Lower leg skin (tissue), 4 donors: Measurements from ENCODE around the gene CCDC33. TPM values are rescaled to one million over a fixed set of nuclear protein-coding genes. Genes with fewer than 3 reads are reported as not detected.

Source experiments
- DNase-seq, 2 donors: peaks; one replicate each; pipeline ENCODE4 v3.0.0-alpha.2; 2019; ENCODE audit warnings: low spot score in 2 of 2
- H3K4me3 ChIP-seq: fragments of 200-600 bp; sonication (generic); 2 replicates; pipeline ENCODE4 v1.5.1; 2017; ENCODE audit warnings: mild to moderate bottlenecking, low read depth; ENCODE audit not compliant: poor library complexity, severe bottlenecking
- POLR2A ChIP-seq, 2 donors: fragments of 450-650 bp; IDR thresholded peaks; one replicate each; pipeline ENCODE4 v1.6.1; 2016 to 2017; ENCODE audit warnings: antibody characterized with exemption in 2 of 2, mild to moderate bottlenecking in 1 of 2, moderate library complexity in 1 of 2
- WGBS, 2 donors: methylation state at CpG; one replicate each; pipeline ENCODE4 v1.1.5; 2018; 5-methylcytosine and 5-hydroxymethylcytosine counted together
- intact Hi-C: fragments of 100-400 bp; cut with DNase I; formaldehyde crosslinking; loops from one replicate; pipeline ENCODE4 v1.15.0; 2023; ENCODE audit warnings: low total_unique reads
- total RNA-seq, 4 donors: library from RNA; depleted of rRNA; stranded (reverse); fragments of >200 nt; gene quantifications; one replicate each; pipeline ENCODE4 v1.1.0, GENCODE V29; 2016
- TF ChIP-seq, protein P1 (sequence below), 3 donors: fragments of 450-650 bp; IDR thresholded peaks; one replicate each; pipeline ENCODE4 v1.5.1; 2016; ENCODE audit warnings: antibody characterized with exemption in 3 of 3, mild to moderate bottlenecking in 3 of 3, moderate library complexity in 2 of 3

The CCDC33 gene
- total RNA-seq, 4 donors from 2014 or later, result not detected

GRCh38 chr15:74369084-74369745 lies 133.1 kb downstream of the CCDC33 start:
- WGBS, 2 donors, result 70 to 75% methylated on average over 10 of the region's 10 CpGs
- no peak overlapping the region for H3K4me3 ChIP-seq
- intact Hi-C loops, result no loop called here
- TF ChIP-seq POLR2A (IDR thresholded peaks at IDR 0.05), result no peak
- TF ChIP-seq, protein P1, sequence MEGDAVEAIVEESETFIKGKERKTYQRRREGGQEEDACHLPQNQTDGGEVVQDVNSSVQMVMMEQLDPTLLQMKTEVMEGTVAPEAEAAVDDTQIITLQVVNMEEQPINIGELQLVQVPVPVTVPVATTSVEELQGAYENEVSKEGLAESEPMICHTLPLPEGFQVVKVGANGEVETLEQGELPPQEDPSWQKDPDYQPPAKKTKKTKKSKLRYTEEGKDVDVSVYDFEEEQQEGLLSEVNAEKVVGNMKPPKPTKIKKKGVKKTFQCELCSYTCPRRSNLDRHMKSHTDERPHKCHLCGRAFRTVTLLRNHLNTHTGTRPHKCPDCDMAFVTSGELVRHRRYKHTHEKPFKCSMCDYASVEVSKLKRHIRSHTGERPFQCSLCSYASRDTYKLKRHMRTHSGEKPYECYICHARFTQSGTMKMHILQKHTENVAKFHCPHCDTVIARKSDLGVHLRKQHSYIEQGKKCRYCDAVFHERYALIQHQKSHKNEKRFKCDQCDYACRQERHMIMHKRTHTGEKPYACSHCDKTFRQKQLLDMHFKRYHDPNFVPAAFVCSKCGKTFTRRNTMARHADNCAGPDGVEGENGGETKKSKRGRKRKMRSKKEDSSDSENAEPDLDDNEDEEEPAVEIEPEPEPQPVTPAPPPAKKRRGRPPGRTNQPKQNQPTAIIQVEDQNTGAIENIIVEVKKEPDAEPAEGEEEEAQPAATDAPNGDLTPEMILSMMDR (IDR thresholded peaks at IDR 0.05), result no peak
- peak in 1 of 2 donors; percentile 37 for DNase-seq

DNA sequence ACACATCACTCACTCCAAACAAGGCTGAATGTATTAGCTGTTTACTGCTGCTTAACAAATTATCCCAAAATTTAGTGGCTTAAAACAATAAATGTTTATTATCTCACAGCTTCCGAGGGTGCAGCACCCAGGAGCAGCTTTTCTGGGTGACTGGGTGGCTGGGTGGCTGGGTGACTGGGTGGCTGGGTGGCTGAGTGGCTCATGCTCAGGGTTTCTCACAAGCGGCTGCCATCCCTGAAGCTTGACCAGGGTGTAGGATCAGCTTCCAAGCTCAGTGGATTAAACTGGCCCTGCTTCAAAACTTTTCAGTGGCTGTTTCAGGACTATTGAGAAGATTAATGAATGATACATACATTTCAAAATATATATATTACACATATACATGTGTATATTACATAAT lies 133.6 kb downstream of the CCDC33 start:
- intact Hi-C loops, result loop anchor here (5.0 to 10.0 kb wide), 2 partner anchors 125 to 263 kb away; no protein-coding TSS in a partner anchor
- 86 to 90% methylated on average over 2 of the region's 2 CpGs for WGBS, 2 donors
- DNase-seq, result peak in 1 of 2 donors; percentile 48
- TF ChIP-seq, protein P1 (IDR thresholded peaks at IDR 0.05), result no peak
- TF ChIP-seq POLR2A (IDR thresholded peaks at IDR 0.05), result no peak
- H3K4me3 ChIP-seq, result no peak overlapping the region

- DNase-seq, result peak in 1 of 2 donors; percentile 52
- WGBS, 2 donors, result 81 to 86% methylated on average over 5 of the region's 5 CpGs
- TF ChIP-seq, protein P1 (IDR thresholded peaks at IDR 0.05), result no peak
- TF ChIP-seq POLR2A (IDR thresholded peaks at IDR 0.05), result no peak
- intact Hi-C loops, result loop anchor here (5.0 to 10.0 kb wide), 2 partner anchors 124 to 262 kb away; no protein-coding TSS in a partner anchor
- no peak overlapping the region for H3K4me3 ChIP-seq
These were observed 134.3 kb downstream of the CCDC33 start for GRCh38 chr15:74370471-74370870.

GRCh38 chr15:74373056-74373650 lies 137.0 kb downstream of the CCDC33 start:
- peak in 1 of 2 donors; percentile 76 for DNase-seq
- no peak for TF ChIP-seq POLR2A (IDR thresholded peaks at IDR 0.05)
- TF ChIP-seq, protein P1 (IDR thresholded peaks at IDR 0.05), result no peak
- 55 to 61% methylated on average over 13 of the region's 13 CpGs for WGBS, 2 donors
- no peak overlapping the region for H3K4me3 ChIP-seq
- intact Hi-C loops, result loop anchor here (5.0 to 10.0 kb wide), 2 partner anchors 122 to 259 kb away; no protein-coding TSS in a partner anchor

- TF ChIP-seq, protein P1 (IDR thresholded peaks at IDR 0.05), result no peak
- TF ChIP-seq POLR2A (IDR thresholded peaks at IDR 0.05), result no peak
- DNase-seq, result peak; percentile 91 to 99
- WGBS, 2 donors, result 0 to 2% methylated on average over 42 to 55 of the region's 62 CpGs
- intact Hi-C loops, result loop anchor here (5.0 to 10.0 kb wide), 2 partner anchors 121 to 258 kb away; no protein-coding TSS in a partner anchor
- H3K4me3 ChIP-seq, result peak overlapping the region; percentile 48
These were observed 137.9 kb downstream of the CCDC33 start for GRCh38 chr15:74373731-74374647.
